Measurements from ENCODE around the gene CHD6.

- no peak for TF ChIP-seq CTCF (IDR thresholded peaks at IDR 0.05)
- TF ChIP-seq POLR2A (IDR thresholded peaks at IDR 0.05; ENCODE audit: low read depth): no peak
- no peak for TF ChIP-seq EP300 (IDR thresholded peaks at IDR 0.05)
- TF ChIP-seq POLR2AphosphoS5 (IDR thresholded peaks at IDR 0.05): no peak
Measured at GRCh38 chr20:41508335-41508734, 109.8 kb downstream of the CHD6 start.

Data from esophagus muscularis mucosa (tissue), 4 donors.